Mammary microvascular endothelial cell (primary cell): ENCODE data around the gene BEND4. TPM values are rescaled to one million over a fixed set of nuclear protein-coding genes. Genes with fewer than 3 reads are reported as not detected.

Source experiments
- total RNA-seq: library from RNA; depleted of rRNA; stranded (reverse); fragments of >200 nt; gene quantifications from 2 replicates; pipeline ENCODE4 v1.2.3, GENCODE V29; 2015

Gene BEND4
- total RNA-seq = 0.05 and 0.27 TPM in 2 replicates

DNA sequence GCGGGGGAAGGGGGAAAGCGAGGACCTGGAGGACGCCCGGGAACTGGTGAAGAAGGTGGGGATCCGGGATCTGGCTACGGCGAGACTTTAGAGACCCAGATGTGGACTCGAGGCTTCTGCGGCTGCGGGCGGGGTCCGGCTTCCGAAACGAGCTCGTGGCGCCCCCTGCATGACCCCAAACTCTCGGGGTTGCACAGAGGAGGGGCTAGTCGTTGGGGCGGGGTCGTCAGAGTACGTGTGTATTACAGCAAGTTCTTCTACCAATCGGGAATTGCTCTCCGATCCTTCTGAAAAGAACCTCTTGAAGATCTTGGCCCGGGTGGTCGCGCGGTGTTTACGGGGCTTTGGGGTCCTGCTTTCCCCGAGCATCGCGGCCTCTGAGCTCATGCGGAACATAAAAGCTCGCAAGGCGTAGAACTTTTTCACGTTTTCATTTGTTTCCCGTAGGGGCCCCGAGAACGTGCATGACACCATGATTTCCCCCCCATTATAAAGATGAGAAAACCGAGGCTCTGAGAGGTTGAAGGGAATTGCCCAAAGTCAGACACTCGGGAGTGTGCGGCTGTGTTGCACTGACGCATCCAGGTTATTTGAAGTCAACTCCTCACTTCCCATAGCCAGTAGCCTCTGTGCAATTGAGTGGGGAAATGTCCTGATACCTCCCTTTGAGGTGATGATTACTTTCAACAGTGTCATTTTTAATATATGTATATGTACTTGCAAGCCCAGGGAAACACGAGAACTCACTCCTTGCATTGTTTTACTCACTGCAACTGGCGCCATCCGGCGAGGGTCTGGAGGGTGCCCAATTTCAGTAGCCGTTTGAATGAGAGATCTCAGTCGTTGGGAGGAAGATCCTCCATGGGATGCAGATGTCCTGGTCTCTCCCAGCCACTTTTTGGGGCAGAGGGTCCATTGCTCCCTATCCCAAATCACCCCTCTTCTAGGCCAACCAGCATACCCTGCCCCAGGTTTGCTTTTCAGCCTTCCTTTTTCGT lies at the start of gene BEND4:
BEND4 (minus strand) TSS at position 149 of the 998 bp plus-strand sequence. CDS start 512 bp downstream, outside the sequence.

Other genes with a start within 250 kb of the BEND4 start
- 47.4 and 54.5 TPM in 2 replicates for gene TMEM33, start 217.2 kb downstream of the BEND4 start, total RNA-seq
- gene DCAF4L1, start 170.9 kb downstream of the BEND4 start, total RNA-seq = under 0.01 and 0.30 TPM in 2 replicates
- gene SLC30A9, start 162.1 kb downstream of the BEND4 start, total RNA-seq = 38.5 and 47.8 TPM in 2 replicates
- 13.6 and 14.3 TPM in 2 replicates for gene SHISA3, start 244.8 kb upstream of the BEND4 start, total RNA-seq